SIG-M5 (cell line): Measurements from ENCODE around the gene NSUN4.
"Not testable (repeated sequence)": the region's sequence is repeated elsewhere in the genome, so short reads cannot be mapped to it uniquely, and the experiment has no call there.

Source experiments
- DNase-seq: peaks from one replicate; lab custom pipeline; 2025; lab: John Stamatoyannopoulos, UW

Gene NSUN4

DNA sequence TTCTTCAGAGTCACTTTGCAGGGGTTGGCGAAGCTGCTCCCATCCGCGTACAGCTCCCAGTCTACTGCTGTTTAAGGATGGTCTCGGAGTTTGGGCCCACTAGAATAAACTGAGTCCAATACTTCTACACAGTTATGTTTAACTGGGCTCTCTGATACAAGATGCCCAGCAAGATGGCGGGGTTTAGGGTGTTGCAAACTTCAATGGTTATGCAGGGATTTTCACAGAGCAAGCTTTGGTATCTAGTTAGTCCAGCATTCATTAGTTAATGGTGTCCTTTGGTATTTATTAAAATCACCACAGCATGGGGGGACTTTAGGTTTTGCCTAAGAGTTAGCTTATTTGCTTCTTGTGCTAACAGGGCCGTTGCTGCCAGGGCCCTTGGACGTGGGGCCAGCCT, 12.4 kb upstream of the NSUN4 start:
- not testable (repeated sequence) for DNase-seq

DNA sequence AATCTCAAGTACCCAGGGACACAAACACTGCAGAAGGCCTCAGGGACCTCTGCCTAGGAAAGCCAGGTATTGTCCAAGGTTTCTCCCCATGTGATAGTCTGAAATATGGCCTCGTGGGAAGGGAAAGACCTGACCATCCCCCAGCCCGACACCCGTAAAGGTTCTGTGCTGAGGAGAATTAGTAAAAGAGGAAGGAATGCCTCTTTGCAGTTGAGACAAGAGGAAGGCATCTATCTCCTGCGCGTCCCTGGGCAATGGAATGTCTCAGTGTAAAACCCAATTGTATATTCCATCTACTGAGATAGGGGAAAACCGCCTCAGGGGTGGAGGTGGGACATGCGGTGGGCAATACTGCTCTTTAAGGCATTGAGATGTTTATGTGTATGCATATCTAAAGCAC, 10.8 kb upstream of the NSUN4 start:
- DNase-seq: not testable (repeated sequence)

DNA sequence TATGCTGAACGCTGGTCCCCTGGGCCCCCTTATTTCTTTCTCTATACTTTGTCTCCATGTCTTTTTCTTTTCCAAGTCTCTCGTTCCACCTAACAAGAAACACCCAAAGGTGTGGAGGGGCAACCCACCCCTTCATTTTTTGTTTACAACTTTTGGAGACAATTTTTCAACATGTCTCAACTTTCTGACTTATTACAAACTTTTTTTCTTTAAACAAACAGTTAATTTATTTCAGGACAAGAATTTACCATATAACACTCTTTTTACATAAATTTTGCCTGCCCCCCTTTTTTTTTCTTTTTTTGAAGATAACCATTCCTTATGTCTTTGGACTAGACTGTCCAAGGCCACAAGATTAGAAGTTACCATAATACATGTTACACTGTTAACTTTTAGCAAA, 10.2 kb upstream of the NSUN4 start:
- not testable (repeated sequence) for DNase-seq

DNA sequence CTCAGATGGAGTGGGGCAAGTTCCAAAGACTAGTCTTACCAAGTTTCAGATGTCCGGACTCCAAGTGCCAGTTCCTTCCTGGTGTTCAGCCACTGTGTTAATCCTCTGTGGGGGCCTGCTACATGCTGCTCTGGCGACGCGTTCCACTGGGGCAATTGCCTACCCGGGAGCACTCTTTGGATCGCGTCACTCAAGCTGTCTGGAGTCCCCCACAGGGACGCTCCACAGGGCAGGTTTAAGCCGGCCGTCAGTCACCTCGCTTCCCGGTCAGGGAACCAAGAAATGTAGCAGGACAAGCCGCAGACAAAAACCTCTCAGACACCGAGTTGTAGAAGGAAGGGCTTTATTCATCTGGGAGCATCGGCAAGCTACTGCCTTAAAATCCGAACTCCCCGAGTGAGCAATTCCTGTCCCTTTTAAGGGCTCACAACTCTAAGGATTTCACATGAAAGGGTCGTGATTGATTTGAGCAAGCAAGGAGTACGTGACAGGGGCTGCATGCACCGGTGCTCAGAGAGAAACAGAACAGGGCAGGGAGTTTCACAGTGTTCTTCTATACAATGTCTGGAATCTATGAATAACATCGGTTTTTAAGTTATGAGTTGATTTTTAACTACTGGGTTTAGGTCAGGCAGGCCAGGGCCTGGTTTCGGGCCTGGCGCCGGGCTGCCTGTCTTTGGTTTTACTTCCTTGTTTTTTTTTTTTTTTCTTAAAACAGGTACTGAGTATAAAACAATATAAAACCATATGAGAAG, 8.6 kb upstream of the NSUN4 start:
- not testable (repeated sequence) for DNase-seq

DNA sequence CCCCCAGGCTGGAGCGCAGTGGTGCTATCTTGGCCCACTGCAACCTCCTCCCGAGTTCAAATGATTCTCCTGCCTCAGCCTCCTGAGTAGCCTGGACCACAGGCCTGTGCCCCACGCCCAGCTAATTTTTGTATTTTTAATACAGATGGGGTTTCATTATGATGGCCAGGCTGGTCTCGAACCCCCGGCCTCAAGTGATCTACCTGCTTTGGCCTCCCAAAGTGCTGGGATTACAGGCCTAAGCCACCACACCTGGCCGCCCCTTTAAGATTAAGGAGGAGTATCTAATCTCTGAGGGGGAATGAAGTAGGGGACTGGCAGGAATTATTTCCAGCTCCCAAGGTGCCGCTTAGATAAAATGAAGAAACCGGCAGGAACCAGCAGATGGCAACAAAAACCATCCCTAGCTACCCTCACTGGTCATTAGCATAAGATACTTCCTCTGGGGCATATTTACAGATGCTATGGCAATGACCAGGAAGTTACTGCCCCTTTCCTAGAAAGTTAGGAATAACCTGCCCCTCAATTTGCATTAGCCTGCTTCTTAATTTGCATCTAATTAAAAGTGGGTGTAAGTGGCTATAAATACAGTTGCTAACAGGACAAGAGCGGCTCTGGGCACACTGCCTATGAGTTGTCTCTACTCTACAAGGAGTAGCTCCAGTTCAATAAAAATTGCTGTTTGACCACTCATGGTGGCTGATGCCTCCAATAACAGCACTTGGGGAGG, 7.1 kb upstream of the NSUN4 start:
- DNase-seq: no peak

DNA sequence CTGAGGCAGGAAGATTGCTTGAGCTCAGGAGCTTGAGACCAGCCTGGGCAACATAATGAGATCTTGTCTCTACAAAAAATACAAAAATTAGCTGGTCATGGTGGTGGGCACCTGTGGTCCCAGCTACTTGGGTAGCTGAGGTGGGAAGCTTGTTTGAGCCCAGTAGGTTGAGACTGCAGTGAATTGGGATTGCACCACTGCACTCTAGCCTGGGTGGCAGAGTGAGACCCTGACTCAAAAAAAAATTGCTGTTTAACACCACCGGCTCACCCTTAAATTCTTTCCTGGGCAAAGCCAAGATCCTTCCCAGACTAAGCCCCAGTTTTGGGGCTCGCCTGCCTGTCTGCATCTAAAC, 6.6 kb upstream of the NSUN4 start:
- no peak for DNase-seq

DNA sequence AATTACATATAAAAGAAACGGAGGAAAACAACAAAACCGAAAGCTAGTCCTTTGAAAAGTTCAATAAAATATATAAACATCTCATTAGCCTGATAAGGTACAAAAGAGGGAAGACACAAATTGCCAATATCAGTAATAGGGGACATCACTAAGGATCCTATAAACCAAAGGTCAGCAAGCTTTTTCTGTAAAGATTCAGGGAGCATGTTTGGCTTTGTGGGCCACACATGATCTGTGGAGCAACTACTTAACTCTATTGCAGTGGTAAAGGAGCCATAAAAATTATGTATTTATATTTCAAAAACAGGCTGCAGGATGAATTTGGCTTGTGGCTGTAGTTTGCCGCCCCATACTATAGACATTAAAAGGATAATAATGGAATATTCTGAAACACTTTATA, 5.5 kb upstream of the NSUN4 start:
- no peak for DNase-seq

DNA sequence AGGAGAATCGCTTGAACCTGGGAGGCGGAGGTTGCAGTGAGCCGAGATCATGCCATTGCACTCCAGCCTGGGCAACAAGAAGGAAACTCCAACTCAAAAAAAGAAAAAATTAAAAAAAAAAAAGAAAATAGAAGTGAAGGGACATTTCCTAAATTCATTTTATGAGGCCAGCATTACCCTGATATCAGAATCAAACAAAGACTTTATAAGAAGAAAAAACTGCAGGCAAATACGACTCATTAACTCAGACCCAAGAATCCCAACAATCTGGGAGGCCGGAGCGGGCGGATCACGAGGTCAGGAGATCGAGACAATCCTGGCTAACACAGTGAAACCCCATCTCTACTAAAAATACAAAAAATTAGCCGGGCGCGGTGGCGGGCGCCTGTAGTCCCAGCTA, 3.2 kb upstream of the NSUN4 start:
- not testable (repeated sequence) for DNase-seq

DNA sequence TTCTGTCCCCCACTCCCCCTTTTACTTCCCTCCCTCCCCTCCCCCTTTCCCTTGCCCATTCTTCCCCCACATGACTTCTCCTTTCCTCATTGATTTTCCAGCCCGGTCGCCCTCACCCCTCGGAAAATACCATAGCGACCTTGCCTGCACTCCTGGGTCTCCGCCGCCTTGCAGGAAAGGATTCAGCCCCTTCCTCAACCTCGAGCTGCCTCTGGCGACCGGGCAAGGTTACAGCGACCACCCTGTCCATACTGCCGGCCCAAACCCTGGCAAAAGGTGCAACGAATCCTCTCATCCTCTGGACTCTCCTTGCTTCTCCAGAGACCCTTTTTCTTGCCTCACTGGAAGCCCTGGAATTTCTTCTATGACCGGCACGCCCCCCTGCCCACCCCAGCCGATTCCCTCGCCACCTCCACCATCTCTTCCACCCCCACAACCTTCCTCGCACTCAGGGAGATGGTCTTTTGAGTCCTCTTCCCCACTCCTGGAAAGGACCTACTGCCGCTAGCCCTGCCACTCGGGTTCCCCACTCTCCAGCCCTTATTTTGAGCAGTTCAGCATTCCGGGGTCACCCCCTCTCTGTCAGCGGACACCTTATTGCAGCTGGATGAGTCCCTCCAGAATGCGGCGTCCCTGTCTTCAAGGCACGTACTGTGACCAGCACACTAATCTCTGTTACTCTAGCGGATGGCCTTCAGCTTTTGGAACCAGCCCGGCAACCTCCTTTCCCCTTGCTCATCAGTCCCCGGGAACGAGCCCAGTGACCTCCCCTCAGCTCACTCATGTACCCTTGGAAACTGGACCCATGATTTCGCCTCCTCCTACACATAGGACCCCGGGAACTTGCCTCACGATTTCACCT, 846 bp downstream of the NSUN4 start:
- no peak for DNase-seq

DNA sequence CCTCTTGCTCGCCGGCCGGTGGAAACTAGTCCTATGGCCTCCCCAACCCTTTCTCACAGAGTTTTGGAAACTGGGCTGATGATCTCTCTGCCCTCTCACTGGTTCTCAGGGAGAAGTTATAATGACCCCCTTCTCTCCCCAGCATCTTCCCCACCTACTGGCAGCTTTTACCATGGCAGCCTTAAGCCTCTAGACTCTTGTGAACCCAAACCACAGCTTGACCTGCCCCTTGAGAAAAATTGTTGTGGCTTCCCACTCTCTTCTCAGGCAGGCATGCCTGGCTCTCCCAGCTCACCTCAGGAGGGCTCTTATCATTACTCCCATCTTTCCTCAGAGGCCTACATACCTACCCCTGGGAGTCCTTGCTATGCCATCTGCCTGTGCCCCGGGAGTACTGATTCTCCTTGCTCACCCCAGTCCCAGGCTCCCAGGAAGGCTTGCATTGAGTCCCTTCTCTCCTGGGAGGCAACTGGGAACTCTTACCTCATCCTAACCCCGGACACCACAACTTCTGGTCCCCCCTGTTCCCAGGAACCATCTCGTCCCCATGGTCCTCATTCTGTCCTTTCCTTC, 1.6 kb downstream of the NSUN4 start:
- DNase-seq: no peak

DNA sequence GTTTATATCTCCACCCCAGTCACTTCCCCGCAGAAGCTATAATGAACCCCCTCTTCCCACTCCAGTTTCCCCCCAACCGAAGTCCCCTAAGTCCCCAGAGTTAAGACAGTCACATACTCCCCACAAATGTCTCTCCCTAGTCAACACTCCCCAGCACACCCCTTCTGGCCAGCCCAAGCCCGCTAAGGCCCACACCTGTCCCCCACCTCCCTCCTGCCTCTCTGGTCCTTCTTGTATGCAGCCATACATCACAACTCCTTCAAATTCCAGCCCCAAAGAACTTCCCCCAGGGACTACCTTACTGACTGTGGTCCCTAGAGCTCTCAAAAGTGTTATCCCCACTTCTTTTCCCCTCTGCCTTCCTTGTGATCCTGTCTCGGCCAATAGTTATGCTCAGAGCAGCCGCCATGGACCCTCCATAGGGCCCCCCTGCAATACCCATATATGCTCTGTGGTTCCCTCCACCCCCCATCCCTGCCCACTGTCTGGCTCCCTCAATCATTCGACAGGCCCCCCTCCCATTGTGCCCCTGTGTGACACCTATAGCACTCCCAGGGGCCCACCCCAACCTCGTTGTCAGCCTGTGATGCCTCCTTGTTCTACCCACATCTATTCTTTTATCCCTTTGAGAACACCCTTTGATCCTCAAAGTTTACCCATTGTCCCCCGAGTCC, 2.2 kb downstream of the NSUN4 start:
- DNase-seq: no peak

DNA sequence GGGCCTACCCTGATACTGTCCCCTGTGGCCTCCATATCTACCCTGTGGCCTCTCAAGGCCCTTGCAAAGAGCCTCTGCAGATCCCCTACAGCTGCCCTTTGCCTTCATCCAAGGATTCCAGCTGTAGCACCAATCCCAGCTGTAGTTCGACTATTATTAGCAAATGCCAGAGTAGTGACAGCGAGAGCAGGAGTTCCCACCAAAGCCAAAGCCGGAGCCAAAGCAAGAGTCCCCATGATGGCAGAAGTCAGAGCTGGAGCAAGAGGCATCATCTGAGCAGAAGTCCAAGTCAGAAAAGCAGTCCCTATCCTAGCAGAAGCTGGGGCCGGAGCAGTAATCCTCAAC, 2.7 kb downstream of the NSUN4 start:
- no peak for DNase-seq

DNA sequence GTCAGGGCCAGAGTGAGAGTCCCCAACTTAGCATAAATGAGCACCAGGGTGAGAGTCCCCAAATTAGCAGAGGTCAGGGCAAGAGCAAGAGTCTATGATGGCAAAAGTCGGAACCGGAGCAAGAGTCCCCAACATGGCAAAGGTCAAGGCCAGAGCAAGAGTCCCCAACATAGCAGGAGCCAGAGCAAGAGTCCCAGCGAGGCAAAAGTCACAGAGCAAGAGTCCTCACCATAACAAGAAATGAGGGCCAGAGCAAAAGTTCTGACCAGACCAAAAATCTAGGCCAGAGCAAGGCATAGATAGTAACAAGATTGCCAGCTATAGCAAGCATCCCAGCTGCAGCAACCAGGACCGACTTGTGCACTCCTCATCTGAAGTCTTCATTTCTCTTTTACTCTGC, 3.1 kb downstream of the NSUN4 start:
- no peak for DNase-seq

DNA sequence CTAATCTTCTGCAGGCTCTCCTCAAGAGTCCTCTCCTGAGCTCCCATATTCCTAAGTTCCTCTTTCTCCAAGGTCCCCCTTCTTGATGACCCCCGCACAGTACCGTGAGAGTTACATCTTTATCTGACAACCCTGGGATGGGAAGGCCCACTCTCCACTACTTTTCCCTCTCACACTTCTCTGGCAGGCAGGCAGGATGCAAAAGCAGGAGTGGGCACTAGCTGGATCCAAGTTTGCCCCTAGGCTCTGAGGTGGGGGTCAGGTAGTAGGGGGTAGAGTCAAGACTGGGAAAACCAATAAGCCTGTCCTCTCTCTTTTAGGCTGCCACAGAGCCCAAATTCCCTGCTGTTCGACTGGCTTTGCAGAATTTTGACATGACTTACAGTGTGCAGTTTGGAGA, 3.9 kb downstream of the NSUN4 start:
- DNase-seq: no peak

DNA sequence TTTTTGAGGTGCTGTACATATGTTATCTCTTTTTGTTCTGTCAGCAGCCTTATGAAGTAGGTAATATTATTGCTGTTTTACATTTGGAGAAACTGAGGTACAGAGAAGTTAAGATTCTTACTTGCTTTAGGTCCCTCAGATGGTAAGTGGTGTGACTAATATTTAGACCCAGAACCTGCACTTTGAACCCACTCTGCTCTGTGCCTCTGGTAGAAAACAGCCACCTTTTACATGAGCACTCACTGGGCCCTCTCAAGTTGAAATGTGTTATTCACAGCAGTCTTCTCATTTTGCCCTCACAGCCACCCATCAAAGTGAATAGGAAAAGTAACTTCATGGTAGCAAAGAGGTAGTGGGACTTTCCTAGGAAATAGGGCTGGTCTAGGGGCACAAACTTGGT, 4.7 kb downstream of the NSUN4 start:
- no peak for DNase-seq

DNA sequence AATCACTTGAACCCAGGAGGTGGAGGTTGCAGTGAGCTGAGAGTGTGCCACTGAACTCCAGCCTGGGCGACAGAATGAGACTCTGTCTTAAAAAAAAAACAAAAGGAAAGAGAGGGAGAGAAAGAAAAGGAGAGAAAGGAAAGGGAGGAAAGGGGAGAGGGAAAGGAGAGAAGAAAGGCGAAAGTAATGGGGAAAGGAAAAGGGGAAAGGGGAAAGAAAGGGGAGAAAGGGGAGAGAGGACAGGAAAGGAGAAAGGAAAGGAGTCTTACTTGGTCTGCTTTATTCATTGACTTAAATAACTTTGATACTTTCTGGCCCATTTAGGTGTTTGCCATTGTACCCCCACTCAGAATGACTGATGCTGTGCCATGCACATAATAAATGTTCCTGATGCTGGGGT, 11.8 kb downstream of the NSUN4 start:
- DNase-seq: no peak

DNA sequence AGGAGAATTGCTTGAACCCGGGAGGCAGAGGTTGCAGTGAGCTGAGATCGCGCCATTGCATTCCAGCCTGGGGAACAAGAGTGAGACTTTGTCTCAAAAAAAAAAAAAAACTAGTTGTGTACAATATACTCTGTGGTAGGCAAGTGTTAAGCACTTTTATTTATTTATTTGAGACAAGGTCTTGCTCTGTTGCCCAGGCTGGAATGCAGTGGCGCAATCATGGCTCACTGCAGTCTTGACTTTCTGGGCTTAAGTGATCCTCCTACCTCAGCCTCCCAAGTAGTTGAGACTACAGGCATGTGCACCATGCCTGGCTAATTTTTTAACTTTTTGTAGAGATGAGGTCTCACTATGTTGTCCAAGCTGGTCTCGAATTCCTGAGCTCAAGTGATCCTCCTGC, 15.3 kb downstream of the NSUN4 start:
- not testable (repeated sequence) for DNase-seq

DNA sequence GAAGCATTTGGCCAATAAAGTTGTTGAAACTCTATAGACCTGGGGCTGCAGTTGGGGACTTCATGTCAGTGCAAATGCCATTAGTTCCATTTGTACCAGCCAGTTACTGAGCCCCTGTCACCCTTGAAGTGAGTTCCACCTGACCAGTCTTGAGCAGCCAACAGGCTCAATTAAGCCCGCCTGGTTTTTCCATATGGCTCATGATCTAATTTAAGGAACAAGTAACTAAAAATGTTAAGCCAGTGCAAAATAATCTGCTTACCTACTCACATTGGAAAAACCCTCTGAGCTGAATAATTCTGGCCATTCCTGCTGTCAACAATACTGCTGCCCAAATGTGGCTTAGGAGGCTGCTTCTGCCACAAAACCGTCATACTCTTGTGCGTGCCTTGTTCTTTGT, 21.6 kb downstream of the NSUN4 start:
- no peak for DNase-seq

DNA sequence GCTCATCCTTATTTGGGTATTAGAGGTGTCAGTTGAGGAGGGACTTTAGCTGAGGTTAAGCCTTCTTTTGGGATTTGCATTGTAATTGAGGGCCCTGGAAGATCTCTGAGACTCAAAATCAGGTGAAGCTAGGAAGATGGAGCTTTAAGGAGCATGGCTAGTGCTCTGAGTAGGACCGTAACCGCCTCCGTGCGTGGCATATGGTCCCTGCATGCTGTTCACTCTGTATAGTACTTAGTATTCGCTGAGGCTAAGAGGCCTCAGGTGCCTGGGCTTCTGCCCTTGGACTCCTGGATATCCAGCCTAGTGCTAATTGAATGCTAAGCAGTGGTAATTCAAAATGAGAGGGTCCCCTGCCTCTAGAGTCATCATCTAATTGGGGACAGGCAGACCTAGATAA, 22.5 kb downstream of the NSUN4 start:
- DNase-seq: no peak

DNA sequence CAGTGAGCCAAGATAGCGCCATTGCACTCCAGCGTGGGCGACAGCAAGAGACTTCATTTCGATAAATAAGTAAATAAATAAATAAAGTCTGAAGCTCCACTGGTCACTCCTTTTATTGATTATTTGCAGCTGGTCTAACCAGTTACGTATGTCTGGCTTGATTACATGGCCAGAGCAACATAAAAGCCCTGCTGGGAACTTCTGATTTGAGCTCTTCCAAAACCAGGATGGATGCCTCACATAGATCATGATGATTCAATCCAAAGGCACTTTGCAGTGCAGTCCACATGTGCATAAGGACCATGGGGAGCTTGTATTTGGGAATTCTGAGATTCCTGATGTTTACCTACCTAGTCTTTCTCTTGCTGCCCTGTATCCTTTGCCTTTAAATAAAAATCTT, 24.0 kb downstream of the NSUN4 start:
- DNase-seq: no peak

DNA sequence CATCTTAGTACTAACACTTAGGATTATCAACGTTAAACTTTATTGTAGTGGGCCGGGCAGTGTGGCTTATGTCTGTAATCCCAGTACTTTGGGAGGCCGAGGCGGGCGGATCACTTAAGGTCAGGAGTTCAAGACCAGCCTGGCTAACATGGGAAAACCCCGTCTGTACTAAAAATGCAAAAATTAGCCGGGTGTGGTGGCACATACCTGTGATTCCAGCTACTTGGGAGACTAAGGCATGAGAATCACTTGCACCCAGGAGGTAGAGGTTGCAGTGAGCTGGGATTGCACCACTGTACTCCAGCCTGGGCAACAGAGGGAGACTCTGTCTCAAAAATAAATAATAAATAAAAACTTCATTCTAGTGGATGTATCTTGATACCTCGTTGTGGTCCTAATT, 25.2 kb downstream of the NSUN4 start:
- DNase-seq: not testable (repeated sequence)

DNA sequence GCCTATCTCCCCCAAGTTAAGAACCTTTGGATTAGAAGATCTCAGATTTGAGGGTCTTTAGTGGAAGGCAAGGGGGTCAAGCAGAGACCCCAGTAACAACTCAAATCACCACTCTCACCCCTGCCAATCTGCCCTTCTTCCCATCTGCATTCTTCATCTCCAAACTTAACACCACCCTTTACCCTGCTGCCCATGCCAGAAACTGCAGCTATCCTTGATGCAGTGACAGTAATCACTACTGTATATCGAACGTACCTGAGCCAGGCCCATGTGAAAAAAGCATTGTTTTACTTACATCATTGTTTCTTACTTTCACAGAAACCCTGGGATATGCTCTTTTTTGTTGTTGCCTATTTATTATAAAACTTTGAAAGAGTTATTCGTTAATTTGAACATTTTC, 26.5 kb downstream of the NSUN4 start:
- no peak for DNase-seq
